ENCODE data around the gene HEATR3.

Gene HEATR3

GRCh38 chr16:50079397-50080140 is 13.8 kb downstream of the HEATR3 start:
- H3K9me3 ChIP-seq (ENCODE audit: control insufficient read depth, low read length) = no peaks in the 10 kb centered on the region
- no peaks in the 10 kb centered on the region for H3K36me3 ChIP-seq (ENCODE audit: control insufficient read depth, insufficient read depth, low read length)
- H2AFZ ChIP-seq = no peak overlapping the region
- no peaks in the 10 kb centered on the region for H3K27me3 ChIP-seq (ENCODE audit: control insufficient read depth, insufficient read depth, low read length)
- peaks cover 3% of the 10 kb centered on the region for H3K79me2 ChIP-seq
- no peak overlapping the region for H3K27ac ChIP-seq
- no peaks in the 10 kb centered on the region for H3K4me1 ChIP-seq
- H3K9ac ChIP-seq = no peak overlapping the region
- H3K4me2 ChIP-seq (ENCODE audit: low read length) = no peak overlapping the region
- no peak overlapping the region for H3K4me3 ChIP-seq (ENCODE audit: low read depth, low read length)
- TF ChIP-seq CTCF (IDR thresholded peaks at IDR 0.05) = no peak

GRCh38 chr16:50081428-50082018 is 15.8 kb downstream of the HEATR3 start:
- H3K27ac ChIP-seq = no peak overlapping the region
- peaks cover 3% of the 10 kb centered on the region for H3K79me2 ChIP-seq
- no peak overlapping the region for H3K4me2 ChIP-seq (ENCODE audit: low read length)
- no peak overlapping the region for H2AFZ ChIP-seq
- no peak overlapping the region for H3K9ac ChIP-seq
- no peaks in the 10 kb centered on the region for H3K9me3 ChIP-seq (ENCODE audit: control insufficient read depth, low read length)
- H3K4me3 ChIP-seq (ENCODE audit: low read depth, low read length) = no peak overlapping the region
- TF ChIP-seq CTCF (IDR thresholded peaks at IDR 0.05) = no peak
- H3K36me3 ChIP-seq (ENCODE audit: control insufficient read depth, insufficient read depth, low read length) = no peaks in the 10 kb centered on the region
- H3K27me3 ChIP-seq (ENCODE audit: control insufficient read depth, insufficient read depth, low read length) = no peaks in the 10 kb centered on the region
- no peaks in the 10 kb centered on the region for H3K4me1 ChIP-seq

GRCh38 chr16:50083996-50084395 is 18.2 kb downstream of the HEATR3 start:
- no peak overlapping the region for H3K4me2 ChIP-seq (ENCODE audit: low read length)
- TF ChIP-seq CTCF (IDR thresholded peaks at IDR 0.05) = no peak
- peaks cover 3% of the 10 kb centered on the region for H3K79me2 ChIP-seq
- H2AFZ ChIP-seq = no peak overlapping the region
- H3K4me1 ChIP-seq = no peaks in the 10 kb centered on the region
- H3K9ac ChIP-seq = no peak overlapping the region
- no peaks in the 10 kb centered on the region for H3K36me3 ChIP-seq (ENCODE audit: control insufficient read depth, insufficient read depth, low read length)
- H3K9me3 ChIP-seq (ENCODE audit: control insufficient read depth, low read length) = no peaks in the 10 kb centered on the region
- H3K27ac ChIP-seq = no peak overlapping the region
- no peaks in the 10 kb centered on the region for H3K27me3 ChIP-seq (ENCODE audit: control insufficient read depth, insufficient read depth, low read length)
- no peak overlapping the region for H3K4me3 ChIP-seq (ENCODE audit: low read depth, low read length)

- H3K9ac ChIP-seq = no peak overlapping the region
- no peaks in the 10 kb centered on the region for H3K4me1 ChIP-seq
- no peak overlapping the region for H3K4me3 ChIP-seq (ENCODE audit: low read depth, low read length)
- H3K27ac ChIP-seq = no peak overlapping the region
- no peak for TF ChIP-seq CTCF (IDR thresholded peaks at IDR 0.05)
- no peaks in the 10 kb centered on the region for H3K36me3 ChIP-seq (ENCODE audit: control insufficient read depth, insufficient read depth, low read length)
- H3K4me2 ChIP-seq (ENCODE audit: low read length) = no peak overlapping the region
- no peak overlapping the region for H2AFZ ChIP-seq
- no peaks in the 10 kb centered on the region for H3K27me3 ChIP-seq (ENCODE audit: control insufficient read depth, insufficient read depth, low read length)
- H3K79me2 ChIP-seq = no peaks in the 10 kb centered on the region
- H3K9me3 ChIP-seq (ENCODE audit: control insufficient read depth, low read length) = no peaks in the 10 kb centered on the region
Observed at GRCh38 chr16:50086176-50086575, 20.4 kb downstream of the HEATR3 start.

GRCh38 chr16:50088302-50088701 is 22.5 kb downstream of the HEATR3 start:
- Histone ChIP-seq H3K36me3 (ENCODE audit: control insufficient read depth, insufficient read depth, low read length) (no peaks in the 10 kb centered on the region), H3K9me3 (ENCODE audit: control insufficient read depth, low read length) (no peaks in the 10 kb centered on the region), H3K4me2 (ENCODE audit: low read length) (no peak overlapping the region), H3K27me3 (ENCODE audit: control insufficient read depth, insufficient read depth, low read length) (no peaks in the 10 kb centered on the region), H3K9ac (no peak overlapping the region), H3K4me1 (no peaks in the 10 kb centered on the region), H3K79me2 (no peaks in the 10 kb centered on the region), H3K4me3 (ENCODE audit: low read depth, low read length) (no peak overlapping the region), H2AFZ (no peak overlapping the region), H3K27ac (no peak overlapping the region)
- TF ChIP-seq CTCF (IDR thresholded peaks at IDR 0.05) = no peak
